OCI-M1 (cell line): Measurements from ENCODE around the gene FZR1.
"Not testable (repeated sequence)": the region's sequence is repeated elsewhere in the genome, so short reads cannot be mapped to it uniquely, and the experiment has no call there.

Experiments
- DNase-seq: peaks from one replicate; lab custom pipeline; 2025; lab: John Stamatoyannopoulos, UW

The FZR1 gene

DNA sequence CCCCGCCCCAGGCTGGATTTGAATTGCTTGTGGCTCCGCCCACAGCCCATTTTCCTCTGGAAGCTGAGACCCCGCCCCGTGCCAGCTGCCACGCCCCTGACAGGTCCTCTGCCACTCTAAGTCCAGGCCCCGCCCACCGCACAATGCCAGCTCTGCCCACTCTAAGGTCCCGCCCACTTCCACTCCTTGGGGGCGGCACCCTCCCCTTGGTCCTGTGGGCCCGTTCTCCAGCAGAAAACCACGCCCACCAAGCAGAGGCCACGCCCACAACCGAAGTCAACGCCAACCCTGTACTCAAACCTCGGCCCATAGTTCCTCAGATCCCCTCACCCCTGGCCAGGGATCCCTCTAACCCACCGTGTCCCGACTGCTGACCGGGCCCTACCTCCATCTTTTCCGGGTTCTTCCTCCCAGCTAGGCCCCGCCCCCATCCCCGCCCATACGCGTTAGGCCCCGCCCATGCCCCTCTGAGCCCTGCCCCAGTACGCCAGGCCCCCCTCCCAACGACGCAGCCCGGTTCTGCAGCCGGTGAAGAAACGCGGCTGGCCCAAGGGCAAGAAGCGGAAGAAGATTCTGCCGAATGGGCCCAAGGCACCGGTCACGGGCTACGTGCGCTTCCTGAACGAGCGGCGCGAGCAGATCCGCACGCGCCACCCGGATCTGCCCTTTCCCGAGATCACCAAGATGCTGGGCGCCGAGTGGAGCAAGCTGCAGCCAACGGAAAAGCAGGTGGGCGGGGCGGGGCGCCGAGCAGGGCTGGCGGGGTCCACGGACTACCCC, 67.9 kb downstream of the FZR1 start:
- DNase-seq = peak; percentile 96

DNA sequence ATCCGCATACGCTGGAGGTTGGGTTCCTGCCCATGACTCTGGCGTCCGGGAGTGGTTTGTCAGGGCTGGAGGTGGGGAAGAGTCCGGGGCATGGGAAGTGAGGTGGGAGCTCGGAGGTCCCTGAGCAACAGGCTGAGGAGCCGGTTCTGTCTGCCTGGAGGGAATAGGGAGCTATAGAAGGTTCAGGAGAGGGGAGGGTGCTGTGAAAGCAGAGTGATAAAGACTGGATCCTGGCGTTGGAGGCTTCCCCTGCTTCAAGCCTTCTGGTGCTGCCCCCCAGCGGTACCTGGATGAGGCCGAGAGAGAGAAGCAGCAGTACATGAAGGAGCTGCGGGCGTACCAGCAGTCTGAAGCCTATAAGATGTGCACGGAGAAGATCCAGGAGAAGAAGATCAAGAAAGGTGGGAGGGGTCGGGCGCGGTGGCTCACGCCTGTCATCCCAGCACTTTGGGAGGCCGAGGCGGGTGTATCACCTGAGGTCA, 69.2 kb downstream of the FZR1 start:
- peak; percentile 41 for DNase-seq

DNA sequence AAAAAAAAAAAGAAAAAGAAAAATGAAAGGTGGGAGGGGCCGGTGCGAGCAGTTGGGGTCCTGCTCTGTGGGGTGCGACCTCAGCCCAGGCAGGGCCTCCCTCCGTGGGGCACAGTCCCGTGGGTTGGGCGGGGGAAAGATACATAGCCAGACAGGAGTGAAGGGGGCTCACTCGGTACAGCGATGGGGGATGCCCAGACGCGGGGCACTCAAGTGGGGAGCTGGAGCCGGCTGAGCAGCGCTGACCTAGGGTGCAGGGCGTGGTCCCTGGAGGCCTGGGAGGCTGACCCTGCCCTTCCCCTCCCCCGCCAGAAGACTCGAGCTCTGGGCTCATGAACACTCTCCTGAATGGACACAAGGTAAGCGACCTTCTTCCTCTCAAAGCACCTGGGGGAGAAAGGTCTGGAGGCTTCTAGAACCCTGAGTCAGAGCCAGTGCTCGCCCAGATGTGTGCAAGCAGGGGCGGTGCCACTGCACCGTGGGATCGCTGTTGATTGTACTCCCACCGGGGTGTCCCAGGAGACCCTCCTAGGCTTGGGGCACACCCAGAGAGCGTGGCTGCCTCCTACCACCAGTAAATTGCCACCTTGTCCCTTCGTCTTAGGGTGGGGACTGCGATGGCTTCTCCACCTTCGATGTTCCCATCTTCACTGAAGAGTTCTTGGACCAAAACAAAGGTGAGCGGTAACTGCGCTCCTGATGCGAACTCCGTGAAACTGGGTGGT, 70.0 kb downstream of the FZR1 start:
- DNase-seq = no peak

DNA sequence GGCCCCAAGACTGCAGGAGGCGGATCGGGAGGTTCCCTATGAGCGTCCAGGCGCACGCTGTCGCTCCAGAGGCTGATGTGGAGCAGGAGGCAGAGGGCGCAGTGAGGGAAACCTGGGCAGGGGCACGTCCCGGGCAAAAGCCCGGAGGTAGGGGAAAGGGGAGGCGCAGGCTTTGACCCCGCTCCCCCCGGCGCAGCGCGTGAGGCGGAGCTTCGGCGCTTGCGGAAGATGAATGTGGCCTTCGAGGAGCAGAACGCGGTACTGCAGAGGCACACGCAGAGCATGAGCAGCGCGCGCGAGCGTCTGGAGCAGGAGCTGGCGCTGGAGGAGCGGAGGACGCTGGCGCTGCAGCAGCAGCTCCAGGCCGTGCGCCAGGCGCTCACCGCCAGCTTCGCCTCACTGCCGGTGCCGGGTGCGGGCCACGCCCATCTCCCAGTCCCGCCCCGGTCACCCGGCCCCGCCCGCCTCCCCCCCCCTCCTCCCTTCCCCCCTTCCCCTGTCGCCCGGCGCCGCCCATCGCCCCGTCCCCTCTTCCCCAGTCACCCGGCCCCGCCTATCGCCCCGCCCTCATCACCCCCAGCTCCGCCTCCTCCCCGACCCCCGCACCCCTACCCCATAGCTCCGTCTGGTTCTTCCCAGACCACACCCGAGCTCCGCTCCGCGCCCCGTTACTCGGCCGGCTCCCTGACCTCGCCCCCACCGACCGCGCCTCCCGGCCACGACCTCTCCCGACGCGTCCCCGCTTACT, 70.8 kb downstream of the FZR1 start:
- DNase-seq = no peak

- no peak for DNase-seq
Observed at GRCh38 chr19:3577723-3578344, 71.7 kb downstream of the FZR1 start.

GRCh38 chr19:3578390-3578789, 72.3 kb downstream of the FZR1 start:
- DNase-seq = no peak

- DNase-seq = peak; percentile 17
Observed at GRCh38 chr19:3580156-3580934, 74.2 kb downstream of the FZR1 start.

GRCh38 chr19:3581792-3582191, 75.7 kb downstream of the FZR1 start:
- not testable (repeated sequence) for DNase-seq

DNA sequence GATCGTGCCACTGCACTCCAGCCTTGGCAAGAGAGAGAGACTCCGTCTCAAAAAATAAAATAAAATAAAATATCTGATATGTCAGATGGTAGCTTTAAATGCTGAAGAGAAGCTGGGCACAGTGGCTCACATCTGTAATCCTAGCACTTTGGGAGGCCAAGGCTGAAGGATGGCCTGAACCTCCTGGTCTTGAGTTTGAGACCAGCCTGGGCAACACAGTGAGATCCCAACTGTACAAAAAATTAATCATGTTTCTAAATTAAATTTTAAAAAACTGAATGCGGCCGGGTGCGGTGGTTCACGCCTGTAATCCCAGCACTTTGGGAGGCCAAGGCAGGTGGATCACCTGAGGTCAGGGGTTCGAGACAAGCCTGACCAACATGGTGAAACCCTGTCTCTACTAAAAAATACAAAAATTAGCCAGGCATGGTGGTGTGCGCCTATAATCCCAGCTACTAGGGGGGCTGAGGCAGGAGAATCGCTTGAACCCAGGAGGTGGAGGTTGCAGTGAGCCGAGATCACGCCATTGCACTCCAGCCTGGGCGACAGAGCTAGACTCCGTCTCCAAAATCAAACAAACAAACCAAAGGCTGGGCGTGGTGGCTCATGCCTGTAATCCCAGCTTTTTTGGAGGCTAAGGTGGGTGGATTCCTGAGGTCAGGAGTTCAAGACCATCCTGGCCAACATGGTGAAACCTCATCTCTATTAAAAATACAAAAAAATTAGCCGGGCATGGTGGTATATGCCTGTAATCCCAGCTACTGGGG, 78.1 kb downstream of the FZR1 start:
- DNase-seq = not testable (repeated sequence)

DNA sequence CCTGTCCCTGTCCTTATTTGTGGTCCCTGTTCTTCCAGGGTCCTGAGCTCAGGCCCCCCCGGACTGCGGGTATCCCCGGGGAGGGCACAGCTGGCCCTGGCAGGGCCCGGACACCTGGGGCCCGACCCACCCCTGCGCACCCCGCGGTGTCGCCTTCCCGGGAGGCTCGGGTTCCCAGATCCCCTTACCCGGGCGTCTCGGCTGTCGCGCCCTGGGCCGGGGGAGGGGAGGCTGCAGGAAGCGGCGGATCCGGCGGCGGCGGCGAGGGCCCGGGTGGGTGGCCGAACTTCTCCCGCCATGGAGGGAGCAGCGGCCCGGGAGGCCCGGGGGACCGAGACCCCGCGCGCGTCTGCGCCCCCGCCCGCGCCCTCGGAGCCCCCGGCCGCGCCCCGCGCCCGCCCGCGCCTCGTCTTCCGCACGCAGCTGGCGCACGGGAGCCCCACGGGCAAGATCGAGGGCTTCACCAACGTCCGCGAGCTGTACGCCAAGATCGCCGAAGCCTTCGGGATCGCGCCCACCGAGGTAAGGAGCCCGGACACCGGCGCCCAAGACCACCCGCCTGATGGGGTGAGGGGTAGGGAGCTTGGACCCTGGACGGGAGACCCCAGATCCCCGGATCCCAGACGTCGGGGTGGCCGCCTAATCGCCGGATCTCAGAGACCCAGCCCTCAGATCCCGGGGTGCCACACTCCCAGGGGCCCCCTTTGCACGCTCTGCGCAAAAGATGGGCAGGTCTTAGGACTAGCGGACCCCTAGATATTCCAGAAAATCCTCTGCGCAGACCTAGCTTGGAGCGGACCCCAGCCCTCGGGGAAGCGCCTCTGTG, 79.4 kb downstream of the FZR1 start, which contains the start of gene GIPC3:
TSS of gene GIPC3 (plus strand) at position 178 of the 826 bp plus-strand sequence. CDS start at position 298, 120 bp downstream.
- DNase-seq = no peak

- DNase-seq = peak; percentile 22
Observed at GRCh38 chr19:3586127-3586626, 80.1 kb downstream of the FZR1 start.

DNA sequence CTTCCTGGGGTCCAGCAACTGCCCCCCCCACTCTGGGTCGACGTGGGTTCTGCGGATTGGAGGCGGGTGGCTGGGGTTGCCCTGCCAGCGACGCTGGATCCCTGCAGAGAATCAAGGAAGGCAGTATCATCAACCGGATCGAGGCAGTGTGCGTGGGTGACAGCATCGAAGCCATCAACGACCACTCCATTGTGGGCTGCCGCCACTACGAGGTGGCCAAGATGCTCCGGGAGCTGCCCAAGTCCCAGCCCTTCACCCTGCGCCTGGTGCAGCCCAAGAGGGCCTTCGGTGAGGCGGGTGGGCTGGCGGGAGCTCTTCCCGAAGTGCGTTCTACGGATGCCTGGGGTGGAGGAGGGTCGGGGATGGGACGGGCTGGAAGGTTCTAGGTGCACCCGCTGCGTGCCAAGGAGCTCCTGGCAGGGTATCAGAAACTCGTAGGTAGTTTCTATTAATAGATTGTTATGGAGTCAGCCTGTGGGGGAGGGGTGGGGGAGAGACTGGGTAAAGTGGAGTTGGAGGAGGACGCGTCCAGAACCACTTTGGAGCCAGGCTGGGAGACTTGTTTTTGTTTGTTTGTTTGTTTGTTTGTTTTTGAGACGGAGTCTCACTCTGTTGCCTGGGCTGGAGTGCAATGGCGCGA, 80.7 kb downstream of the FZR1 start:
- DNase-seq = no peak
